Esophagus muscularis mucosa (tissue), 4 donors: ENCODE data around the gene NAALADL1. TPM values are rescaled to one million over a fixed set of nuclear protein-coding genes. Genes with fewer than 3 reads are reported as not detected.

Experiments used
- DNase-seq: peaks from one replicate; pipeline ENCODE4 v3.0.0-alpha.2; 2017; ENCODE audit errors: extremely low spot score
- H3K27ac ChIP-seq, 4 donors: fragments of 200-600 bp; sonication (generic); replicated peaks in 1 of 4; 1 replicate in 3 of 4; 2 replicates in 1 of 4; pipeline ENCODE4 v1.5.1; 2016 to 2019; ENCODE audit warnings: mild to moderate bottlenecking in 1 of 4
- H3K27me3 ChIP-seq, 4 donors: fragments of 200-600 bp; sonication (generic); one replicate each; pipeline versions ENCODE4 v1.5.1 to v1.6.0; 2016 to 2019
- H3K36me3 ChIP-seq, 4 donors: fragments of 200-600 bp; sonication (generic); one replicate each; pipeline ENCODE4 v1.5.1; 2016 to 2019
- H3K4me1 ChIP-seq, 4 donors: fragments of 200-600 bp; sonication (generic); one replicate each; pipeline ENCODE4 v1.5.1; 2016 to 2019
- H3K4me3 ChIP-seq, 4 donors: fragments of 200-600 bp; sonication (generic); 1 replicate in 2 of 4; 2 replicates in 2 of 4; pipeline ENCODE4 v1.5.1; 2016 to 2019; ENCODE audit warnings: mild to moderate bottlenecking in 4 of 4, moderate library complexity in 1 of 4
- H3K9me3 ChIP-seq, 4 donors: fragments of 200-600 bp; sonication (generic); 1 replicate in 3 of 4; 2 replicates in 1 of 4; pipeline ENCODE4 v1.5.1; 2016 to 2019
- CTCF ChIP-seq, 3 experiments: fragments of 200-600 bp in 2 of 3; fragments of 450-650 bp in 1 of 3; sonication (generic) in 2 of 3; IDR thresholded peaks; one replicate each; pipeline ENCODE4 v1.5.1; 2017 to 2019; ENCODE audit warnings: antibody characterized with exemption in 3 of 3, mild to moderate bottlenecking in 2 of 3, moderate library complexity in 1 of 3
- EP300 ChIP-seq: sonication (generic); formaldehyde crosslinking; IDR thresholded peaks from one replicate; pipeline ENCODE4 v1.6.1; 2017; ENCODE audit warnings: antibody characterized with exemption
- POLR2A ChIP-seq: fragments of 450-650 bp; IDR thresholded peaks from one replicate; pipeline ENCODE4 v1.6.1; 2017; ENCODE audit warnings: antibody characterized with exemption, moderate library complexity, mild to moderate bottlenecking, low read depth
- POLR2AphosphoS5 ChIP-seq, 2 donors: sonication (generic); formaldehyde crosslinking; IDR thresholded peaks; one replicate each; pipeline ENCODE4 v1.6.1; 2017; ENCODE audit warnings: antibody characterized with exemption in 2 of 2
- WGBS: methylation state at CpG from one replicate; pipeline ENCODE4 v1.1.5; 2018; 5-methylcytosine and 5-hydroxymethylcytosine counted together
- intact Hi-C: fragments of 100-400 bp; cut with DNase I; formaldehyde crosslinking; loops from one replicate; pipeline ENCODE4 v1.15.1; 2023
- total RNA-seq, 4 donors: library from RNA; depleted of rRNA; stranded (reverse); fragments of >200 nt; gene quantifications; one replicate each; pipeline versions ENCODE4 v1.1.0 to v1.2.1, GENCODE V29; 2016

NAALADL1 gene
- total RNA-seq, 4 donors from 2014 or later, result 22.8 to 43.7 (median 31.0) TPM

GRCh38 chr11:65059959-65060824, 1.8 kb upstream of the NAALADL1 start:
- intact Hi-C loops, result loop anchor here (10.0 kb wide), 1 partner anchor 695 kb away; no protein-coding TSS in a partner anchor
- 38% methylated on average over 6 of the region's 10 CpGs for WGBS
- TF ChIP-seq CTCF (IDR thresholded peaks at IDR 0.05) (no peak), POLR2A (no peak), EP300 (no peak), POLR2AphosphoS5 (IDR thresholded peaks at IDR 0.05) (no peak)

DNA sequence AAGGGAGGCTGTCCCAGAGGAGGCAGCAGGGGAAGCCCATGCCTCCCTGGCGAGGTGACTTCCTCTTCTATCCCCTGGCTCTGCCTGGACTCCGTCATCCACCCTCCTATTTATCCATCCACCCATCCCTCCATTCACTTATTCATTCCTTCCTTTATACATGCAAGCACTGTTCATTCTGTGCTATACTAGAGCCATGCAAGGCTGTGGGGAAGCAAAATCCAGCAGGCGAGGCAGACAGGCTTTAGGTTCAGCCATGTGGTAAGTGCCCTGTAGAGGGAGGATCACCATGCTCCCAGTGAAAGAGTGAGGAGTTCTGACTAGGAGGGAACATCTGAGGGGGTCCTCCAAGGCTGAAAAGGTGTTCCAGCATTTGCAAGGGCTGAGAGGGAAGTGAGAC, 1.2 kb upstream of the NAALADL1 start:
- H3K9me3 ChIP-seq, result no peaks in the 10 kb centered on the region
- H3K4me3 ChIP-seq, result no peak overlapping the region
- TF ChIP-seq EP300 (no peak), POLR2A (no peak), POLR2AphosphoS5 (IDR thresholded peaks at IDR 0.05) (no peak), CTCF (IDR thresholded peaks at IDR 0.05) (no peak)
- DNase-seq, result no peak
- 69% methylated on average over 3 of the region's 3 CpGs for WGBS
- H3K27ac ChIP-seq, result no peak overlapping the region
- no peaks in the 10 kb centered on the region for H3K36me3 ChIP-seq
- intact Hi-C loops, result no loop called here
- no peaks in the 10 kb centered on the region for H3K27me3 ChIP-seq
- no peaks in the 10 kb centered on the region for H3K4me1 ChIP-seq

More at GRCh38 chr11:65059959-65060824, 1.8 kb upstream of the NAALADL1 start:
- Histone ChIP-seq H3K27ac (no peak overlapping the region), H3K36me3 (no peaks in the 10 kb centered on the region), H3K4me3 (no peak overlapping the region), H3K4me1 (no peaks in the 10 kb centered on the region), H3K9me3 (no peaks in the 10 kb centered on the region), H3K27me3 (no peaks in the 10 kb centered on the region)
- no peak for DNase-seq

DNA sequence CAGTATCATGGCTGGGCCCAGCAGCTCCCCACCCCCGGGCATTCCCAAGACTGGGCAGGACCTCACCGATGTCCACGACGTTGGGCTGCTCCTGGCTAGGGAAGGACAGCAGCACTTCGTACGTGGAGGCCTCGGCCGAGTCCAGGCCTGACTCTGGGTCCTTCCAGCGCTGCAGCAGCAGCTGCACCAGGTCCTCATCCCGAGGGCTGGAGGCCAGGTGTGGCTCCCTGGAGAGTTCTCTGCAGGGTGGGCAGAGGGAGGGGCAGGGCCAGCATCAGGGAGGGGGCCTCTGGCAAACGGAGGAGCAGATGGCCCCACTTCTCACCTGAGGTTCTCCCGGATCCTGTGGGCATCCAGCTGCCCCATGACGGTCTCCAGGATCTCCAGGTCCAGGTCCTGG, 341 bp downstream of the NAALADL1 start:
- no peak overlapping the region for H3K27ac ChIP-seq
- H3K9me3 ChIP-seq, result no peaks in the 10 kb centered on the region
- no peak for DNase-seq
- H3K27me3 ChIP-seq, result peaks cover 0 to 6% (median 0%) of the 10 kb centered on the region in 4 donors
- TF ChIP-seq POLR2A (no peak), POLR2AphosphoS5 (IDR thresholded peaks at IDR 0.05) (no peak), CTCF (IDR thresholded peaks at IDR 0.05) (no peak), EP300 (no peak)
- intact Hi-C loops, result no loop called here
- no peaks in the 10 kb centered on the region for H3K36me3 ChIP-seq
- H3K4me3 ChIP-seq, result no peak overlapping the region
- WGBS, result 80% methylated on average over 1 of the region's 13 CpGs
- H3K4me1 ChIP-seq, result no peaks in the 10 kb centered on the region

- Histone ChIP-seq H3K27me3 (peaks cover 0 to 11% (median 0%) of the 10 kb centered on the region in 4 donors), H3K27ac (no peak overlapping the region), H3K36me3 (no peaks in the 10 kb centered on the region), H3K4me1 (no peaks in the 10 kb centered on the region), H3K4me3 (no peak overlapping the region), H3K9me3 (no peaks in the 10 kb centered on the region)
- intact Hi-C loops, result no loop called here
- no peak for TF ChIP-seq EP300
- TF ChIP-seq POLR2AphosphoS5 (IDR thresholded peaks at IDR 0.05), result no peak
- TF ChIP-seq POLR2A, result no peak
- TF ChIP-seq CTCF (IDR thresholded peaks at IDR 0.05), result no peak
- 100% methylated on average over 6 of the region's 7 CpGs for WGBS
- DNase-seq, result no peak
These were observed 827 bp downstream of the NAALADL1 start for GRCh38 chr11:65057526-65057925.
